Measurements from ENCODE around the gene HMX2.
"Not testable (repeated sequence)": the region's sequence is repeated elsewhere in the genome, so short reads cannot be mapped to it uniquely, and the experiment has no call there.

DNA sequence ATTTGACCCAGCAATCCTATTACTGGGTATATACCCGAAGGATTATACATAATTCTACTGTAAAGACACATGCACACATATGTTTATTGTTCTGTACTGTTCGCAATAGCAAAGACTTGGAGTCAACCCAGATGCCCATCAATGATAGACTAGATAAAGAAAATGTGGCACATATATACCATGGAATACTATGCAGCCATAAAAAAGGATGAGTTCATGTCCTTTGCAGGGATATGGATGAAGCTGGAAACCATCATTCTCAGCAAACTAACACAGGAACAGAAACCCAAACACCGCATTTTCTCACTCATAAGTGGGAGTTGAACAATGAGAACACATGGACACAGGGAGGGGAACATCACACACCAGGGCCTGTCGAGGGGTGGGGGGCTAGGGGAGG, 30.5 kb downstream of the HMX2 start:
- TF ChIP-seq, protein P1, sequence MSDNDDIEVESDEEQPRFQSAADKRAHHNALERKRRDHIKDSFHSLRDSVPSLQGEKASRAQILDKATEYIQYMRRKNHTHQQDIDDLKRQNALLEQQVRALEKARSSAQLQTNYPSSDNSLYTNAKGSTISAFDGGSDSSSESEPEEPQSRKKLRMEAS (IDR thresholded peaks at IDR 0.05; ENCODE audit: low read depth, low read length): not testable (repeated sequence)
- not testable (repeated sequence) for TF ChIP-seq POLR2A (IDR thresholded peaks at IDR 0.05; ENCODE audit: extremely low read depth, insufficient read length)
